Activated T-cell treated with anti-CD3 and anti-CD28 coated beads, Interleukin-2, amount 50 U/mL, for 24 hours (primary cell): ENCODE measurements around the gene SERPINA4.

ENCODE experiments used
- DNase-seq: peaks from one replicate; pipeline ENCODE4 v3.0.0-alpha.2; 2020
- H3K27ac Mint-ChIP-seq: 2 replicates; pipeline ENCODE4 v1.8.0; 2020; ENCODE audit warnings: mild to moderate bottlenecking, mixed read lengths
- H3K27me3 Mint-ChIP-seq: 2 replicates; pipeline ENCODE4 v1.8.0; 2020; ENCODE audit warnings: mixed read lengths
- H3K36me3 Mint-ChIP-seq: 2 replicates; pipeline ENCODE4 v1.8.0; 2020; ENCODE audit warnings: low read depth, mixed read lengths
- H3K4me1 Mint-ChIP-seq: 2 replicates; pipeline ENCODE4 v1.8.0; 2020; ENCODE audit warnings: low read depth, mixed read lengths
- H3K4me3 Mint-ChIP-seq: 2 replicates; pipeline ENCODE4 v1.8.0; 2020; ENCODE audit warnings: mild to moderate bottlenecking, moderate library complexity, mixed read lengths
- H3K9me3 Mint-ChIP-seq: 2 replicates; pipeline ENCODE4 v1.8.0; 2020; ENCODE audit warnings: mixed read lengths

The SERPINA4 gene

DNA sequence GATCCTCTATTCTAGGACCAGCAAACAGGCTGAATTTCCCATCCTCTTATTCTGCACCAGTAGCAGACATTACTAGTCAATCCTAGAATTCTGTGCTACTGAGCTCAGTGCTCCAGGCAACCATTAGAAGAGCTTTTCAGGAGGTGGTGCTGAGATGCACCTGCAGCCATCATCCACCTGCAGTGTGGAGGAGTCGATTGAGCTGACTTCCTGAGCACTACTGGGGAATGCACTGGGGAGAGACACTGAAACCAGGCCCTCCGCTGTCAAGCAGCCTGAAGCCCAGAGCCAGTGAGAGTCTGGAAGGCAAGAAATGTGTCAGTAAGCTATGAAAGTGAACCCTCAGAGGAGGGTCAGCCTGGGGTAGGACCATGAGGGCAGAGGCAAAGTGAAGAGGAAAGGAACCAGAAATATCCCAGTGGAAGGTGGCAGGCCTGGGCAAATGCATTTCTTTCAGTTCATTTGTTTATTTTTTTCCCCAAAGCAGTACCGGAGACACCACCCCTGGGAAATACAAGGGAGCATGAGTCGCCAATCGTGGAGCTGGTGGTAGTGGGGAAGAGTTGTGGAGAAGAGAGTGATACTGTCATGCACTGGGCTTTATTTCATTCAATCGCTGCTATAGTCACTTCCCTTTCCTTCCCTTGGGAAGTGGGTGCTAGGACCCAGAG is 23.0 kb upstream of the SERPINA4 start:
- no peaks in the 10 kb centered on the region for H3K36me3 Mint-ChIP-seq
- H3K27me3 Mint-ChIP-seq: peaks cover 22% of the 10 kb centered on the region
- peaks cover 2% of the 10 kb centered on the region for H3K9me3 Mint-ChIP-seq
- no peaks in the 10 kb centered on the region for H3K4me1 Mint-ChIP-seq
- no peak for DNase-seq
- no peak overlapping the region for H3K4me3 Mint-ChIP-seq
- no peak overlapping the region for H3K27ac Mint-ChIP-seq

DNA sequence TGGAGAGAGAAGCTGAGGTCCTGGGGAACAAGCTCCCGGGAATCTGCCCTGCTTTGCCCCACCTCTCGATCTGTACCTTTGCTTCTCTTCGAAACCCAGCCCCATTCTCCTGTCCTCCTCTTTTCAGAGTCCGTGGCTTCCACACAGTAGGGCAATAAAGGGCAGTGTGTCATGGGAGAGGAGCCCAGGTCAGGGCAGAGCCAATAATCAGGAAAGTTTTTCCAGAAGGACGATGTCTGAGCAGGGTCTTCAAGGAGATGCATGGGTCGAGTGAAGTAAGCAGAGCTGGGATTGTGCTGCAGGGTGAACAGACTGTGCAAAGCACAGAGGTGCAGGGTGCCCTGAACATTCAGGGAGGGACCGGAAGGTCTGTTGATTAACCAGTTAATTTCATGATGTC is 22.1 kb upstream of the SERPINA4 start:
- peaks cover 22% of the 10 kb centered on the region for H3K27me3 Mint-ChIP-seq
- H3K4me1 Mint-ChIP-seq: no peaks in the 10 kb centered on the region
- H3K27ac Mint-ChIP-seq: no peak overlapping the region
- no peak overlapping the region for H3K4me3 Mint-ChIP-seq
- no peaks in the 10 kb centered on the region for H3K36me3 Mint-ChIP-seq
- DNase-seq: no peak
- no peaks in the 10 kb centered on the region for H3K9me3 Mint-ChIP-seq

DNA sequence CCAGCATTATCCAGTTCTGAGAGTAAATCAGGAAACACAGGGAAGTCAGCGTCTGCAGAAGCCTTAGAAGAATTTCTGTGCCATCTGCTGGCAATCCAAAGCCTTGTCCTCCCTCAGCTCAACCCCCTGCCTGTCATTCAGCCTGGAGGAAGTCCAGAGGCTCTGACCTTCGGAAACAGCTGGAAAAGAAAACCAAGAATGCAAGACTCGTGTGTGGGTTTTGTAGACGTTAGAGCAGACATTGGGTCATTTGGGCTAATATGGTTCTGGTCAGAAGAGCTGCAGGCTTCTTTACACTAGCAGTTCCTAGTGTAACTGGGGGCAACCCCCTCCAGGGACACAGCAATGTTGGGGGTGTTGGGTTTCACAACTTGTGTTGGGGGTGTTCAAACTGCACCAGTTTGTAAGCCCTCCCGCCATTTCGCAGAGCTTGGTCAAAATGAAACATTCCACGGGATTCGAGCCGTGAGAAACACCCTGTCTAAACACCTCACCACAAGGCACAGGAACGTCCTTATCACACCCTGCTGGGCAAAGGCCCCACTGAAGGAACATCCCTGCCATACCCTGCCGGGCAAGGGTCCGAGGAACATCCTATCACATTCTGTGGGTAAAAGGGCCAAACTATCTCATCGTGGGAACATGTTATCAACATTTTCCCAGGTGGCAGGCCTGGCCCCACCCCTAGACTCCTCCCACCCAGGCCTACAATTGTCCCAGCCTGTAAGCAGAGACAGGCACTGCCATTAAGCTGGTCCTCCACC is 21.0 kb upstream of the SERPINA4 start:
- H3K4me1 Mint-ChIP-seq: no peaks in the 10 kb centered on the region
- H3K36me3 Mint-ChIP-seq: no peaks in the 10 kb centered on the region
- H3K27me3 Mint-ChIP-seq: peaks cover 25% of the 10 kb centered on the region
- DNase-seq: no peak
- H3K27ac Mint-ChIP-seq: no peak overlapping the region
- no peaks in the 10 kb centered on the region for H3K9me3 Mint-ChIP-seq
- H3K4me3 Mint-ChIP-seq: no peak overlapping the region

DNA sequence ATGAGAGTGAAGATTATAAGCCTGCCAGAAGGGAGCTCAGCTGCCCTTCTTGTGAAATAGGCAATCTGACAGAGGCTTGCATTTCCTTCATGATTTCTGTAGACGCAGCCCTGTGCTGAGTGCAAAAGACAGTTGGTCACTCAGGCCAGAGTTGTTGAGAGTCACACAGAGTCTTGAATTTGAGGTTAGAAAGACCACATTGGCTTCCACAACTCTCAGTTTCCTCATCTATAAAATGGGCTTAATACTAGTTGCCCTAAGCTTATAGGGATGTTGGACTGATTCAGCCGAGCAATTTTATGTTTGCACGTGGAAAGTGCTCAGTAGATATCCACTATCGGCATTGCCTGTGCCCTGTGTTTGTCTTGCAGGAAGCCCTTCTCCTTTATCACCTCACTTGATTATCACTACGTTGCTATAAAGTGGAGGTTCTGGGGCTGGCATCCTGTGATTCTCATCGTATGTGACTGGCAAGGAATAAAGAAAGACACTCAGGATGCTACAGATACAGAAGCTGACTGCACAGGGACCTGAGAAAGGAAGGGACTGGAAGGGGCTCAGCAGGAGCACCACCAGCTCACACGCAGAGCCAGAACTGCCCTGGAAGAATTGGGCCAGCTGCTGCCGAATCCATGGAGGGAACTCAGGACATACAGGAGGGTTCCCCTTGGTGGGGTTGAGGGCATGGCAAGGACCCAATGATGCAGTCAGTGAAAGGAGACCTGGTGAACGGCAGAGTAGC is 19.8 kb upstream of the SERPINA4 start:
- no peaks in the 10 kb centered on the region for H3K4me1 Mint-ChIP-seq
- no peak overlapping the region for H3K27ac Mint-ChIP-seq
- no peak overlapping the region for H3K4me3 Mint-ChIP-seq
- H3K27me3 Mint-ChIP-seq: peaks cover 34% of the 10 kb centered on the region
- H3K9me3 Mint-ChIP-seq: no peaks in the 10 kb centered on the region
- DNase-seq: no peak
- no peaks in the 10 kb centered on the region for H3K36me3 Mint-ChIP-seq

DNA sequence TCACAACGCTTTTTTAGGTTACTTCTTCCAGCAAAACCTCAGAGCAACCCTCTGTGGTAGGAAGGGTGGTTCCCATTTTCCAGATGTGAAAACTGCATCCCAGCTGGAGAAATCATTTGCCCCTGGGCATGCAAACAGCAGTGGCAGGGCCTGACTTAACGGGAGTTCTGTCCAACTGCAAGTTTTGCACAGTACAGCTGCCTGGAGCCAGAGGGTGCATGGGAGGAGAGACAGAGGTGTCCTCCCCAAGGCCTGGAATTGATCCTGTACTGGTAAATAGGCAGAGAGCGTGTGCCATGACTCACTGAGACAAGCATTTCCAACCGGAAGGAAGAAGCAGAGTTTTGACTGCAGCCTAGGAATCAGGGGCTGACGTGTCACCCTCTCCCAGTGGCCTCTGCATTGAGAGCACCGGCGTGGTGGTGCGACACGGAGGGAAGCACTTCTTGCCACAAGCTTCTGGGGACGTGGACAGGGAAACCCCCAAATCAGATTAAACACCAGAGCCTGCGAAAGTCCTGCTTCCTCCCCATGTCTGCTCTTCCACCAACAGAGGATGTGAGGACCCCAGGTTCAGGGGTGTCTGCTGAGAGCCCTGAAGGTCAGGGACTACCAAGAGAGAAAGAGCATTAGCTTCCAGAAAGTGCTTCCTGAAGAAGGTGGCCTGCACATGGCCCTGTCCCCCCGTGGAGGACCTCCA is 19.0 kb upstream of the SERPINA4 start:
- Mint-ChIP-seq H3K27me3 (peaks cover 35% of the 10 kb centered on the region), H3K9me3 (peaks cover 4% of the 10 kb centered on the region), H3K36me3 (no peaks in the 10 kb centered on the region), H3K4me3 (no peak overlapping the region), H3K27ac (no peak overlapping the region), H3K4me1 (no peaks in the 10 kb centered on the region)
- no peak for DNase-seq

DNA sequence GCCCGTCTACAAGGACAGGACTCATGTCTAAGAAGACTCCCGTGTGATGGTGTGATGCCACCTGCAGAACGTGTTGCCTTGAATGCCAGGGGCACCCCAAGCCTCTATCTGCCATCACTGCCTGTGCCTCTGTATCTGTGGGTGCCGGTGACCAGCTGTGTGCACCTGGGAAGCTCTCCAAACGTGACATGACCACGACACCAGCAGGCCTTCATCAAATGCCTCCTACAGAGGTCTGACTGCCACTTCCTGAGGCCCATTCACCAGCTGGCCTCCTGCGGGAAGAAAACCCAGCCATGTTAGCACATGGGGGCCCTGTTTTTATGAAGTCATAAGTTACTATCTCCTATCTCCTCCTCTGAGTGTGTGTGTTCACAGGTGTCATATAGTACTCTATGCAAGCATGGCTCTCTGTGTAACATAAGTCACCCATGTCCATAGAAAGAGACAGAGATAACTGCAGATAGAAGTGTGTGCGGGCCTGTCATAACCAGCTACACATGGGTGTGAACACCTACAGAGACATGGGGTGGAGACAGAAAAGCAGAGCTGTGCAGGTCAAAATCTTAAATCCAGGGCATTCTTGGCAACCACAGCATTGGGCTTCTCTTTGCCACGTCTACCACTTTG is 18.3 kb upstream of the SERPINA4 start:
- Mint-ChIP-seq H3K36me3 (no peaks in the 10 kb centered on the region), H3K9me3 (peaks cover 4% of the 10 kb centered on the region), H3K27ac (no peak overlapping the region), H3K27me3 (peaks cover 40% of the 10 kb centered on the region), H3K4me3 (no peak overlapping the region), H3K4me1 (no peaks in the 10 kb centered on the region)
- no peak for DNase-seq

DNA sequence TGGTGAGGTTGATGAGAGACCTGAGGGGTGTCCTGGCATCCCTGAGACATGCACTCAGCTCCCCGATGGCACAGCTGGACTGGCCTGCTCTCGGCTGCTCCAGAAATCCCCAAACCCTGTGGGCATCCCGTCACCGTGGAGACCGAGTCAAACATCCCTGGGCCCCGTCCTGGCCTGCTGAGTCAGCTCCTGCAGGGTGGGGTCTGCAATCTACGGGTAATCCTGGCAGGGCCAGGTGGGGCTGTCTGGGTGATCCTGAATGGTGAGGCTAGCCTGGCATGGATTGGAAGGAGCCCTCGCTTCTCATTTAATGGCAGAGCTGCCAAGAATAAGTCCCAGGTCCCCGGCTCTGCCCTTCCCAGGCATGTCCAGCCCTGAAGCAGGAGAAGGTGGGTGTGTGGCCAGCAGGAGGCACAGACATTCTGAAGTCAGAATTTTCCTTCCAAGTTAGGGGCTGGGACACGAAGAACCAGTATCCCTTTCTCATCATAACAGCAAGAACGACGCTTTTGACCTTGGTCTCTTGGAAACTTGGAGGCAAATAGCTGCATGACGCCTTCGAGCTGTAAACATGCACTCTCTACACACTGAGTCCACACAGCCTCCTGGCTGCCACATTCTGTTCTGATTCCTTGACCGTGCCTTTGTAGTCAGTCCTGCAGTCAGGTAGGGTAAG is 17.7 kb upstream of the SERPINA4 start:
- no peaks in the 10 kb centered on the region for H3K36me3 Mint-ChIP-seq
- no peak for DNase-seq
- no peak overlapping the region for H3K4me3 Mint-ChIP-seq
- H3K27ac Mint-ChIP-seq: no peak overlapping the region
- H3K27me3 Mint-ChIP-seq: peaks cover 36% of the 10 kb centered on the region
- H3K4me1 Mint-ChIP-seq: no peaks in the 10 kb centered on the region
- H3K9me3 Mint-ChIP-seq: peaks cover 4% of the 10 kb centered on the region

DNA sequence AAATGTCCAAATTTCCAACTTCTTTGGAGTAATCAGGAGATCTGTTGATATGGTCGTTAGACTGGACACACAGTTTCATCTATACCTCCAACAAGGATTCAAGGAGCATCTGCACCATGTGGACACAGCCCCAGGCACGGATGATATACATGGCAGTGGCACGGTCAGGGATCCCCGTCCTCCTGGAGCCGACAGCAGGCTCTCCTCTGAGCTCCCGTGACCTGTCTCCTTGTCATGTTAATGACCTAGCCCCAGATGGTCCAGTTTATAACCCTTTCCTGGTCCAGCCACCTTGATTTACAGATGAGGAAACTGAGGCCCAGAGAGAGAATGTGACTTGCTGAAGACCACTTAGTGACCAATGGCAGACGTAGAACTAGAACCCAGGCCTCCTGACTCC is 16.5 kb upstream of the SERPINA4 start:
- Mint-ChIP-seq H3K4me1 (no peaks in the 10 kb centered on the region), H3K36me3 (no peaks in the 10 kb centered on the region), H3K27me3 (peaks cover 33% of the 10 kb centered on the region), H3K27ac (no peak overlapping the region), H3K9me3 (peaks cover 4% of the 10 kb centered on the region), H3K4me3 (no peak overlapping the region)
- no peak for DNase-seq

DNA sequence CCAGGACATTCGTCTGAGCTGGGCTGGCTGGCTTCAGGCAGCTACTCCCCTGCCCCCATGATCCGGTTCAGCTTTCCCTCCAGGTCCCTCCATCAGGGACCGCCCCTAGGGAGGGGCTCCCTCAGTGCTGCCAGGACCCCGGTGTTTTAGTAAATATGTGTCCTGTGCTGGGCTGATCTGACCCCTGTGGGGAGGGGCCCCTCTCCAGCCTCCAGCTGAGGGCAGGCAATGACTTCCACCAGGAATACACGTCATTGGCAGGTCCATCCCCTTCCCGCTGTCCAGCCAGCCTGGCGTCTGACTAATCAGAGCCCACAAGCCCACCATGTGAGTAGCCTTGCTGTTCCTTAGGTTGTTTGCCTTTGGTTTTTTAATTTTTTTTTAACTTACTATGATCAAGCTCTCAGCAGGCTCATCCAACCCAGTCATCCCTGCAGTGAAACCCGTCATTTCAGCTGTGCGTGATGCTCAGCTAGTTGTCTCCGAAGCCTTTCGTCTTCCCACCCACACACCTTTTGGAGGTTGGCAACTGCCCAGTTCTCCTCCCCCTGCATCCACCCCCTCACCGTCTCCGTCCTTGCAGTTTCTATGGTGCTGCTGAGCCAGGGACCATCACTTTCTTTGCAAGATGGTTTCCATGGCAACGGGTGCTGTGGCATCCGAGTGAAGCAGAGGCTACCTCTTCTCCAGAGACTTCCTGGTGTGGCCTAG is 16.0 kb upstream of the SERPINA4 start:
- Mint-ChIP-seq H3K4me1 (no peaks in the 10 kb centered on the region), H3K36me3 (no peaks in the 10 kb centered on the region)

DNA sequence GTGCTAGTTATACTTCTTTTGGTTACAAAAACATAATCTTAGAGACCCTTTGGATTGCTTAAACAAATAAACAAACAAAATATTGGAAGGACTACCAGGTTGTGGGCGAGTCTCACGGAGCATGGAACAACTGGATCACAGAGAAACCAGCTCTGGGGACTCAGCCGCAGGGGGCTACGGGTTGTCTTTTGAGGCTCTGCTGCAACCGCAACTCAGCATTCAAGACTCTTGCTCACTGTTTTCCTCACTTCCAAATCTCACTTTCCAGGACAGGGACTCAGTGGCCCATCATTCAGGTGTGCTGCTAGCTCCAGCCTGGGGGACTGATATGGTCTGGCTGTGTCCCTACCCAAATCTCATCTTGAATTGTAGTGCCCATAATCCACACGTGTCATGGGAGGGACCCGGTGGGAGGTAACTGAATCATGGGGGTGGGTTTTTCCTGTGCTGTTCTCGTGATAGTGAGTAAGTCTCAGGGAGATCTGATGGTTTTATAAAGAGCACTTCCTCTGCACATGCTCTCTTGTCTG is 14.0 kb upstream of the SERPINA4 start:
- Mint-ChIP-seq H3K4me1 (no peaks in the 10 kb centered on the region), H3K27ac (no peak overlapping the region), H3K4me3 (no peak overlapping the region), H3K36me3 (no peaks in the 10 kb centered on the region), H3K9me3 (peaks cover 4% of the 10 kb centered on the region), H3K27me3 (peaks cover 46% of the 10 kb centered on the region)
- no peak for DNase-seq

More for the DNA sequence above, 16.0 kb upstream of the SERPINA4 start:
- Mint-ChIP-seq H3K27ac (no peak overlapping the region), H3K27me3 (peaks cover 34% of the 10 kb centered on the region), H3K4me3 (no peak overlapping the region), H3K9me3 (peaks cover 4% of the 10 kb centered on the region)
- no peak for DNase-seq

DNA sequence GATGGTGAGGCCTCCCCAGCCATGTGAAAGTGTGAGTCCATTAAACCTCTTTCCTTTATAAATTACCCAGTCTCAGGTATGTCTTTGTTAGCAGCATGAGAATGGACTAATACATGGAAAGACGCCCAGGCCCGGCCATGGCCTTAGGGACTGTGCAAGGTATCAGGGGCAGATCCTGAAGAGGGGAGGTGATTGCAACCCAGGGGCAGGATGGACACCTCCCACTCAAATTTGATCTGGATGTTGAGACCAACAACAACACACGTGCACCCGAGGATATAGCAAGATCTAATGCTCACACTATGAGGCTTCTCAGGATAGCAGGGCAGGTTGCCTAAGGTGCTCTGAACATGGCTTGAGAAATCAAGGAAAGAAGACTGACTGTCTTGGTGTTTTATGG is 13.5 kb upstream of the SERPINA4 start:
- no peak overlapping the region for H3K27ac Mint-ChIP-seq
- no peaks in the 10 kb centered on the region for H3K36me3 Mint-ChIP-seq
- no peak overlapping the region for H3K4me3 Mint-ChIP-seq
- peaks cover 4% of the 10 kb centered on the region for H3K9me3 Mint-ChIP-seq
- no peaks in the 10 kb centered on the region for H3K4me1 Mint-ChIP-seq
- DNase-seq: no peak
- peaks cover 50% of the 10 kb centered on the region for H3K27me3 Mint-ChIP-seq

DNA sequence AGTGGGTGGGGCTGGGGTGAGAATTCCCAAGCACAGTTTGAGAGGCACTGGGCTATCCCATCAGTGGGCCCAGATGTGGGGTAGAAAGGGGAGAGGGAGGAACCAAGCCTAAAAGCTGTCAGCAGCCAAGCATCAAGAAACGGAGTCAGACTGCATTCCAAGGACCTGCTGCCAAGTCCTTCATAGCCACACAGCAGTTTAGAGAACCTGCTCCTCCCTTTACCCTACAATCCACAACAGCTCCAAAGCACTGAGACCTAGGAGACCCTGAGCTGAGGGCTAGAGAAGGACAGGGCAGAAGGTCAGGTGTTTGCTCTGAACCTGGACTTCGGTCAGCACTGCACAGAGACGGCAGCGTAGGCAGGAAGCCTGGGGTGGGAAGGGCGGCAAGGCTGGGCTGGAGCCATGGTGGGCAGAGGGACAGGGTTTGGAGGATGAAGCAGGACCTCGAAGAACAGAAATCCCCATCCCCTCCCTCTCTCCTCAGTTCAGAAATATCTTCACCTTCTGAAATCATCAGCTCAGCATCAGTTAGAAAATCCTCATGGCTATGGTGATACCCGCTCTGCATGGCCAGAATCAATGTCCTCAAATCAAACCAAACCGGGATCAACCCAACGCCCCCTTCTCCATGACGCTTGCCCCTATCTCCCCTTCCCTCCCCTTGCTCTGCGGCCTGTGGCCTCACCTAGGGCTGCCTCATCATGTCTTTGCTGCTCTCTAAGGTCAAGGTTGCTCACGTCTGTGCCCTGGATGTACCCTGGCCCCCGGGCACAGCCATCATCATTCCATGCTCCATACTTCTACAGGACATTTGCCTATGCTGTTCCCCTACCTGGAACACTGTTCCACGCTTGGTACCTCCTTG is 12.9 kb upstream of the SERPINA4 start:
- H3K27me3 Mint-ChIP-seq: peaks cover 52% of the 10 kb centered on the region
- H3K4me1 Mint-ChIP-seq: no peaks in the 10 kb centered on the region
- no peak for DNase-seq
- no peak overlapping the region for H3K4me3 Mint-ChIP-seq
- no peak overlapping the region for H3K27ac Mint-ChIP-seq
- H3K9me3 Mint-ChIP-seq: peaks cover 4% of the 10 kb centered on the region
- H3K36me3 Mint-ChIP-seq: no peaks in the 10 kb centered on the region
